Peyer's patch (tissue), 4 donors: ENCODE results near the gene SKI. TPM values are rescaled to one million over a fixed set of nuclear protein-coding genes. Genes with fewer than 3 reads are reported as not detected.

Source experiments
- DNase-seq, 3 donors: peaks; one replicate each; pipeline ENCODE4 v3.0.0-alpha.2; 2017 to 2019
- H3K27ac ChIP-seq, 4 donors: fragments of 200-600 bp; sonication (generic); one replicate each; pipeline ENCODE4 v1.5.1; 2016 to 2019
- H3K27me3 ChIP-seq, 2 donors: fragments of 200-600 bp; sonication (generic); one replicate each; pipeline ENCODE4 v1.5.1; 2019
- H3K36me3 ChIP-seq, 3 donors: fragments of 200-600 bp; sonication (generic); one replicate each; pipeline ENCODE4 v1.5.1; 2016 to 2019
- H3K4me1 ChIP-seq, 4 donors: fragments of 200-600 bp; sonication (generic); one replicate each; pipeline ENCODE4 v1.5.1; 2016 to 2019
- H3K4me3 ChIP-seq, 4 donors: fragments of 200-600 bp; sonication (generic); 1 replicate in 3 of 4; 2 replicates in 1 of 4; pipeline ENCODE4 v1.5.1; 2016 to 2019; ENCODE audit warnings: mild to moderate bottlenecking in 1 of 4
- H3K9me3 ChIP-seq, 4 donors: fragments of 200-600 bp; sonication (generic); one replicate each; pipeline ENCODE4 v1.5.1; 2016 to 2019; ENCODE audit warnings: mild to moderate bottlenecking in 1 of 4
- POLR2A ChIP-seq, 2 donors: fragments of 450-650 bp; IDR thresholded peaks; one replicate each; pipeline ENCODE4 v1.5.1; 2017; ENCODE audit warnings: antibody characterized with exemption in 2 of 2, mild to moderate bottlenecking in 2 of 2, moderate library complexity in 2 of 2
- total RNA-seq, 4 donors: library from RNA; depleted of rRNA; stranded (reverse); fragments of >200 nt; gene quantifications; one replicate each; pipeline ENCODE4 v1.1.0, GENCODE V29; 2016
- TF ChIP-seq, protein P1 (sequence below), 6 experiments: fragments of 450-650 bp in 4 of 6; fragments of 200-600 bp in 2 of 6; sonication (generic) in 1 of 6; IDR thresholded peaks; one replicate each; pipeline ENCODE4 v1.5.1; 2017 to 2019; ENCODE audit warnings: antibody characterized with exemption in 6 of 6, mild to moderate bottlenecking in 3 of 6, moderate library complexity in 1 of 6

The SKI gene
- total RNA-seq, 4 donors from 2014 or later, result 20.1 to 41.5 (median 37.1) TPM

DNA sequence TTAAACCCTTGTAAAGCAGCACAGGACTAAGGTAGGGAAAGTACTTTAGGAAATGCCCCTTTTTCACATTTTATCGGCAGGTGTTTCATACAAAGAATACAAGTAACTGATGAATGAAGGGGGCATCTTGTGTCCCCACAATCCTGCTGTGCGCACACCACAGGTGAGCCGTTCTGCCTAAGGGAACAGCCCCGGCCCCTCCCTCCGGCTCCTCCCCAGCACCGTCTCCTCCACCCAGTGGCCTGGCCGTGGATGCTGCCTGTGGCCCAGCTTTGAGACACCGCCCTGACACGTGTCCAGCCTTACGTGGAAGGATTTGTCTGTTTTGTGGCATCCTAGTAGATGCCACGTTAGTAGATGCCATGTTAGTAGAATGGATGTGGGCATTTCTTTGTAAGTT is 46.4 kb upstream of the SKI start:
- Histone ChIP-seq H3K36me3 (peaks cover 0 to 40% (median 0%) of the 10 kb centered on the region in 3 donors), H3K27ac (no peak overlapping the region), H3K27me3 (no peaks in the 10 kb centered on the region), H3K9me3 (no peaks in the 10 kb centered on the region), H3K4me3 (no peak overlapping the region), H3K4me1 (no peaks in the 10 kb centered on the region)
- DNase-seq, result no peak
- TF ChIP-seq, protein P1, sequence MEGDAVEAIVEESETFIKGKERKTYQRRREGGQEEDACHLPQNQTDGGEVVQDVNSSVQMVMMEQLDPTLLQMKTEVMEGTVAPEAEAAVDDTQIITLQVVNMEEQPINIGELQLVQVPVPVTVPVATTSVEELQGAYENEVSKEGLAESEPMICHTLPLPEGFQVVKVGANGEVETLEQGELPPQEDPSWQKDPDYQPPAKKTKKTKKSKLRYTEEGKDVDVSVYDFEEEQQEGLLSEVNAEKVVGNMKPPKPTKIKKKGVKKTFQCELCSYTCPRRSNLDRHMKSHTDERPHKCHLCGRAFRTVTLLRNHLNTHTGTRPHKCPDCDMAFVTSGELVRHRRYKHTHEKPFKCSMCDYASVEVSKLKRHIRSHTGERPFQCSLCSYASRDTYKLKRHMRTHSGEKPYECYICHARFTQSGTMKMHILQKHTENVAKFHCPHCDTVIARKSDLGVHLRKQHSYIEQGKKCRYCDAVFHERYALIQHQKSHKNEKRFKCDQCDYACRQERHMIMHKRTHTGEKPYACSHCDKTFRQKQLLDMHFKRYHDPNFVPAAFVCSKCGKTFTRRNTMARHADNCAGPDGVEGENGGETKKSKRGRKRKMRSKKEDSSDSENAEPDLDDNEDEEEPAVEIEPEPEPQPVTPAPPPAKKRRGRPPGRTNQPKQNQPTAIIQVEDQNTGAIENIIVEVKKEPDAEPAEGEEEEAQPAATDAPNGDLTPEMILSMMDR (IDR thresholded peaks at IDR 0.05), result no peak
- no peak for TF ChIP-seq POLR2A (IDR thresholded peaks at IDR 0.05)

DNA sequence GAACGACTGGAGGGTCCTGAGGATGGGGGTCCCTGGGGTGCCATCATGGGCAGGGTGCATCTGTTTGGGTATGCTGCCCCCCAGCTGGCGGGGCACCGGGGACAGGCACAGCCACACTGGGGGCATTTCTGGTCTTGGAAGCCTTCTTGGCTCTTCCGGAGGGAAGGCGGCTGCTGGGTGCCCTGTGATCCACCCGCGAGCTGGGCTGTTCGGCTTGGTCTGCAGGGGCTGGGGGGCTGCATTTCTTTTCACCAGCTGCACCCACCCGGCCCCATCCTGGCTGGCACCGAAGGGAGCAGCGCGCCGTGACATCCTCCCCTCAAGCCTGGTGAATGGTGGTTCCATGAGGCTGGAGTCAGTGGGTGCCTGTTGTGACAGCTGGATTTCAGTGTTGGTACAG is 45.7 kb upstream of the SKI start:
- Histone ChIP-seq H3K4me3 (no peak overlapping the region), H3K36me3 (peaks cover 0 to 40% (median 0%) of the 10 kb centered on the region in 3 donors), H3K9me3 (no peaks in the 10 kb centered on the region), H3K27me3 (no peaks in the 10 kb centered on the region), H3K4me1 (no peaks in the 10 kb centered on the region), H3K27ac (no peak overlapping the region)
- DNase-seq, result no peak
- TF ChIP-seq, protein P1 (IDR thresholded peaks at IDR 0.05), result no peak
- TF ChIP-seq POLR2A (IDR thresholded peaks at IDR 0.05), result no peak

DNA sequence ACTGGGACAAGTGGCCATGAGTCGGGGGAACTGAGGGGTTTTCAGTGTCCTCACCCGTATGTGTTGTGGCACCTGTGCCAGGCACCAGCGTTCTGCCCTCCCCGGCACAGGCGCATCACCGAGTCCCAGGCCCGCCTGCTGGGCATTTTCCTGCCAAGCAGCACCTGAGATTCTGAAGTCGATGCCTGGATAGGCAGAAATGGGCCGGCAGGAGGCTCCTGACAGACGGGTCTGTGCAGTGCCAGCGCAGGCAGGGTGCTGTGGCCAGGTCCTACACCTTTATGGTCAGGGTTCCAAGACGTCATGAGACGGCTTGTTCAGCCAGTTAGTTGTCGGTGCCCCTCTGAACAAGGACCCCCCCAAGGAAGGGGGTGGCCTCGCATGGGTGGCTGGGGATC is 44.2 kb upstream of the SKI start:
- H3K27ac ChIP-seq, result no peak overlapping the region
- no peaks in the 10 kb centered on the region for H3K9me3 ChIP-seq
- peaks cover 0 to 37% (median 0%) of the 10 kb centered on the region in 3 donors for H3K36me3 ChIP-seq
- H3K4me1 ChIP-seq, result peaks cover 0 to 1% (median 0%) of the 10 kb centered on the region in 4 donors
- no peak for TF ChIP-seq POLR2A (IDR thresholded peaks at IDR 0.05)
- TF ChIP-seq, protein P1 (IDR thresholded peaks at IDR 0.05), result no peak
- no peaks in the 10 kb centered on the region for H3K27me3 ChIP-seq
- DNase-seq, result no peak
- no peak overlapping the region for H3K4me3 ChIP-seq

DNA sequence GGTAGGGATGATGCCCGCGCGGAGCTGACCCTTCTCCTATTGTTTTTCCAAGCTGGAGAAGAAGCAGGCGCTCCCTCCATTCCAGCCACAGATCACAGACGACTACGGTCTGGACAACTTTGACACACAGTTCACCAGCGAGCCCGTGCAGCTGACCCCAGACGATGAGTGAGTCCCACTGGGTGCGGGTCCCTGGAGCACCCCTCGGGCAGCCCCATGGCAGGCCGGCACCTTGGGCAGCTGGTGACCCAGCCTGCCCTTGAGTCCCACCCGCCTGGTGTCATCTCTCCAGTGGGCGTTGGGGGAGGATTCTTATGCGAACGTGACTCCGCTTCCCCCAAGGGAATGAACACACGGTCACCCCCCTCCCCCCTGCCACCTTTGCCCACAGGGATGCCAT is 43.6 kb upstream of the SKI start:
- Histone ChIP-seq H3K9me3 (no peaks in the 10 kb centered on the region), H3K36me3 (peaks cover 0 to 32% (median 0%) of the 10 kb centered on the region in 3 donors), H3K27ac (no peak overlapping the region), H3K4me1 (peaks cover 0 to 5% (median 0%) of the 10 kb centered on the region in 4 donors), H3K27me3 (no peaks in the 10 kb centered on the region), H3K4me3 (no peak overlapping the region)
- no peak for TF ChIP-seq POLR2A (IDR thresholded peaks at IDR 0.05)
- TF ChIP-seq, protein P1 (IDR thresholded peaks at IDR 0.05), result no peak
- DNase-seq, result no peak

DNA sequence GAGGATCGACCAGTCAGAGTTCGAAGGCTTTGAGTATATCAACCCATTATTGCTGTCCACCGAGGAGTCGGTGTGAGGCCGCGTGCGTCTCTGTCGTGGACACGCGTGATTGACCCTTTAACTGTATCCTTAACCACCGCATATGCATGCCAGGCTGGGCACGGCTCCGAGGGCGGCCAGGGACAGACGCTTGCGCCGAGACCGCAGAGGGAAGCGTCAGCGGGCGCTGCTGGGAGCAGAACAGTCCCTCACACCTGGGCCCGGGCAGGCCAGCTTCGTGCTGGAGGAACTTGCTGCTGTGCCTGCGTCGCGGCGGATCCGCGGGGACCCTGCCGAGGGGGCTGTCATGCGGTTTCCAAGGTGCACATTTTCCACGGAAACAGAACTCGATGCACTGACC is 43.2 kb upstream of the SKI start:
- no peaks in the 10 kb centered on the region for H3K9me3 ChIP-seq
- DNase-seq, result no peak
- H3K27me3 ChIP-seq, result no peaks in the 10 kb centered on the region
- H3K27ac ChIP-seq, result no peak overlapping the region
- peaks cover 0 to 29% (median 0%) of the 10 kb centered on the region in 3 donors for H3K36me3 ChIP-seq
- TF ChIP-seq, protein P1 (IDR thresholded peaks at IDR 0.05), result no peak
- TF ChIP-seq POLR2A (IDR thresholded peaks at IDR 0.05), result no peak
- H3K4me3 ChIP-seq, result no peak overlapping the region
- H3K4me1 ChIP-seq, result peaks cover 0 to 7% (median 0%) of the 10 kb centered on the region in 4 donors
